Ascending aorta (tissue), 2 donors: Measurements from ENCODE around the gene EN1. TPM values are rescaled to one million over a fixed set of nuclear protein-coding genes. Genes with fewer than 3 reads are reported as not detected.

Source experiments
- DNase-seq, 2 donors: peaks; one replicate each; pipeline ENCODE4 v3.0.0-alpha.2; 2019; ENCODE audit warnings: low spot score in 2 of 2
- H3K27ac ChIP-seq, 2 donors: fragments of 200-600 bp; sonication (generic); one replicate each; pipeline ENCODE4 v1.5.1; 2016 to 2017; ENCODE audit warnings: mild to moderate bottlenecking in 1 of 2
- H3K27me3 ChIP-seq: fragments of 200-600 bp; sonication (generic); one replicate; pipeline ENCODE4 v1.5.1; 2017
- H3K36me3 ChIP-seq, 2 donors: fragments of 200-600 bp; sonication (generic); one replicate each; pipeline ENCODE4 v1.5.1; 2016
- H3K4me1 ChIP-seq, 2 donors: fragments of 200-600 bp; sonication (generic); one replicate each; pipeline ENCODE4 v1.5.1; 2016 to 2017; ENCODE audit warnings: mild to moderate bottlenecking in 1 of 2
- H3K4me3 ChIP-seq, 2 donors: fragments of 200-600 bp; sonication (generic); one replicate each; pipeline ENCODE4 v1.5.1; 2016 to 2017; ENCODE audit warnings: mild to moderate bottlenecking in 1 of 2
- H3K9me3 ChIP-seq, 2 donors: fragments of 200-600 bp; sonication (generic); one replicate each; pipeline ENCODE4 v1.5.1; 2016
- intact Hi-C: fragments of 100-400 bp; cut with DNase I; formaldehyde crosslinking; loops from one replicate; pipeline ENCODE4 v1.15.1; 2023
- total RNA-seq: library from RNA; depleted of rRNA; stranded (reverse); fragments of >200 nt; gene quantifications from one replicate; pipeline ENCODE4 v1.1.0, GENCODE V29; 2016
- TF ChIP-seq, protein P1 (sequence below), 3 experiments: fragments of 200-600 bp in 2 of 3; fragments of 450-650 bp in 1 of 3; sonication (generic) in 2 of 3; IDR thresholded peaks; one replicate each; pipeline ENCODE4 v1.5.1; 2016 to 2019; ENCODE audit warnings: antibody characterized with exemption in 3 of 3, mild to moderate bottlenecking in 1 of 3, moderate library complexity in 1 of 3

The EN1 gene
- total RNA-seq = not detected

- Histone ChIP-seq H3K4me1 (peaks cover 3 to 17% of the 10 kb centered on the region in 2 donors), H3K27ac (no peak within 1 kb of the TSS), H3K9me3 (no peaks in the 10 kb centered on the region), H3K4me3 (peak within 1 kb of the TSS; percentile 58 to 60), H3K36me3 (no peaks in the 10 kb centered on the region), H3K27me3 (peaks cover 42% of the 10 kb centered on the region)
- peak in 1 of 2 donors; percentile 55 for DNase-seq
- TF ChIP-seq, protein P1, sequence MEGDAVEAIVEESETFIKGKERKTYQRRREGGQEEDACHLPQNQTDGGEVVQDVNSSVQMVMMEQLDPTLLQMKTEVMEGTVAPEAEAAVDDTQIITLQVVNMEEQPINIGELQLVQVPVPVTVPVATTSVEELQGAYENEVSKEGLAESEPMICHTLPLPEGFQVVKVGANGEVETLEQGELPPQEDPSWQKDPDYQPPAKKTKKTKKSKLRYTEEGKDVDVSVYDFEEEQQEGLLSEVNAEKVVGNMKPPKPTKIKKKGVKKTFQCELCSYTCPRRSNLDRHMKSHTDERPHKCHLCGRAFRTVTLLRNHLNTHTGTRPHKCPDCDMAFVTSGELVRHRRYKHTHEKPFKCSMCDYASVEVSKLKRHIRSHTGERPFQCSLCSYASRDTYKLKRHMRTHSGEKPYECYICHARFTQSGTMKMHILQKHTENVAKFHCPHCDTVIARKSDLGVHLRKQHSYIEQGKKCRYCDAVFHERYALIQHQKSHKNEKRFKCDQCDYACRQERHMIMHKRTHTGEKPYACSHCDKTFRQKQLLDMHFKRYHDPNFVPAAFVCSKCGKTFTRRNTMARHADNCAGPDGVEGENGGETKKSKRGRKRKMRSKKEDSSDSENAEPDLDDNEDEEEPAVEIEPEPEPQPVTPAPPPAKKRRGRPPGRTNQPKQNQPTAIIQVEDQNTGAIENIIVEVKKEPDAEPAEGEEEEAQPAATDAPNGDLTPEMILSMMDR (IDR thresholded peaks at IDR 0.05) = no peak
- intact Hi-C loops = no loop called here
Measured at GRCh38 chr2:118846953-118847761, at the start of gene EN1. Gene EN1, minus strand, starts transcription at chr2:118847648. Its CDS starts 481 bp downstream, at chr2:118847167.

DNA sequence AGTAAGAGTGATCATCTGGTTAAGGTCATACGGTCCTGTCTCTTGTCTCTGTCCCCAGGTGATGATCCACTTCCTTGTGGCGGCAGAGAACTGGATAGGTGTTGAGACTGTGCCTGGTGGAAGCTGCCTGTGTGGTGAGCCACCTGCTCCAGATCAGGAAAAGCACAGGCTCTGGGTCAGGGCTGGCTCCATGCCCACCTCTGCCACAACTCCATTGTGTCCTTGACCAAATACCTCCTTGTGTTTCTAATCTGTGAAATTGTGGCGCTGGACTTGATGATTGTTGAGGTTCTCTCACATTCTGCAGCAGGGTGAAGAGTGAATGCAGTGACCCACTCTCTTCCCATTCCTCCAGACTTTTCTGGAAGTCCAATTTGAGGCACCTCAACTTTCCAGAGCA lies 45.7 kb upstream of the EN1 start:
- peaks cover 0 to 14% of the 10 kb centered on the region in 2 donors for H3K9me3 ChIP-seq
- TF ChIP-seq, protein P1 (IDR thresholded peaks at IDR 0.05) = no peak
- no peak overlapping the region for H3K4me3 ChIP-seq
- H3K4me1 ChIP-seq = no peaks in the 10 kb centered on the region
- DNase-seq = no peak
- no peaks in the 10 kb centered on the region for H3K36me3 ChIP-seq
- no peaks in the 10 kb centered on the region for H3K27me3 ChIP-seq
- H3K27ac ChIP-seq = no peak overlapping the region
- intact Hi-C loops = no loop called here

GRCh38 chr2:118889995-118890394 lies 42.5 kb upstream of the EN1 start:
- Histone ChIP-seq H3K9me3 (peaks cover 0 to 14% of the 10 kb centered on the region in 2 donors), H3K27ac (no peak overlapping the region), H3K36me3 (no peaks in the 10 kb centered on the region), H3K4me3 (no peak overlapping the region), H3K4me1 (no peaks in the 10 kb centered on the region), H3K27me3 (no peaks in the 10 kb centered on the region)
- TF ChIP-seq, protein P1 (IDR thresholded peaks at IDR 0.05) = no peak
- intact Hi-C loops = no loop called here
- no peak for DNase-seq

DNA sequence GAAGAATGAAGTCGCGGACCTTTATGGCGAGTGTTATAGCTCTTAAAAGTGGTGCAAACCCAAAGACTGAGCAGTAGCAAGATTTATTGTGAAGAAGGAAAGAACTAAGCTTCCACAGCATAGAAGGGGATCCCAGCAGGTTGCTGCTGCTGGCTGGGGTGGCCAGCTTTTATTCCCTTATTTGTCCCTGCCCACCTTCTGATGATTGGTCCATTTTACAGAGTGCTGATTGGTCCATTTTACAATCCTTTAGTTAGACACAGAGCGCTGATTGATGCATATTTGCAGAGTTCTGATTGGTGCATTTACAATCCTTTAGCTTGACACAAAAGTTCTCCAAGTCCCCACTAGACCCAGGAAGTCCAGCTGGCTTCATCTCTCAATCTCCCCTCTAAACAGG lies 36.3 kb upstream of the EN1 start:
- H3K9me3 ChIP-seq = no peaks in the 10 kb centered on the region
- intact Hi-C loops = no loop called here
- H3K27ac ChIP-seq = no peak overlapping the region
- H3K27me3 ChIP-seq = no peaks in the 10 kb centered on the region
- H3K4me3 ChIP-seq = no peak overlapping the region
- no peaks in the 10 kb centered on the region for H3K36me3 ChIP-seq
- no peak for DNase-seq
- H3K4me1 ChIP-seq = no peaks in the 10 kb centered on the region
- TF ChIP-seq, protein P1 (IDR thresholded peaks at IDR 0.05) = no peak

DNA sequence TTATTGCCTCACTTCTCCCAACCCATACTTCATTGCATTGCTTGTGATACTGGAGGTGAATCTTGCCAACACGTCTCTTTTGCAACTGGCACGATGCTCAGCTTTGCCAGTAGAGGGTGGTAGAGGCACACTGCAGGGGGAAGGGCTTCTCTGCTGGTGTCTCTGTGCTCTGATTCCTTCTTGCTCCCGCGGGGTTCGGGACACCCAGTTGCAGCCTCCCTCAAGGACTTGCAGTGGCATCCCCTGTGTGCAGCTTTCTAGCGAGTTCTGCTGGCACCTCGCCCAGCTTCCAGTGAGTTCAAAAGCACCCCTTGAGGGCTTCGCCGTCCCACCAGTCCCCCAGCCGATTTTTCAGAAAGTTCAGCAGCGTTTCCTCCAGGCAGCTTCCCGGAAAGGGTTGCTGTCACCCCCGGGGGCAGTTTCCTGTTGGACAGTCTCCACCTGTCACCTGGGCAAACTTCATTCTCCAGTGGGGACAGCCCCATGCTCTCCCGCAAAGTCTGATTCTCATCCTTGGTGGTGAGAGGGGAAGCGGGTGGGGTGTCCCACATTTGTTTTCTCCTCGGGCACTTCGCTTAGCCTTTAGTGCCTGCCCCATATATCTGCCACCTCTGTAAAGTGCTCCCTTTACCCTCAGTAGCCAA lies 35.4 kb upstream of the EN1 start:
- Histone ChIP-seq H3K9me3 (no peaks in the 10 kb centered on the region), H3K4me3 (peak overlapping the region in 1 of 2 donors; percentile 24), H3K4me1 (no peaks in the 10 kb centered on the region), H3K27me3 (no peaks in the 10 kb centered on the region), H3K36me3 (no peaks in the 10 kb centered on the region), H3K27ac (no peak overlapping the region)
- intact Hi-C loops = no loop called here
- DNase-seq = peak in 1 of 2 donors; percentile 73
- TF ChIP-seq, protein P1 (IDR thresholded peaks at IDR 0.05) = peak; percentile 43 to 67 (median 58)
